Hematopoietic multipotent progenitor cell treated with erythropoietin and hydrocortisone succinate and interleukin-3 and kit ligand, for 6 days (in vitro differentiated cells): ENCODE data around the gene FADS6.
A peak's percentile ranks its signal among the peaks of the same experiment; 100 is the strongest.

Experiments
- DNase-seq: peaks from one replicate; pipeline ENCODE4 v3.0.0-alpha.2; 2015

FADS6 gene

GRCh38 chr17:74865504-74866197, 27.8 kb downstream of the FADS6 start:
- DNase-seq = no peak

DNA sequence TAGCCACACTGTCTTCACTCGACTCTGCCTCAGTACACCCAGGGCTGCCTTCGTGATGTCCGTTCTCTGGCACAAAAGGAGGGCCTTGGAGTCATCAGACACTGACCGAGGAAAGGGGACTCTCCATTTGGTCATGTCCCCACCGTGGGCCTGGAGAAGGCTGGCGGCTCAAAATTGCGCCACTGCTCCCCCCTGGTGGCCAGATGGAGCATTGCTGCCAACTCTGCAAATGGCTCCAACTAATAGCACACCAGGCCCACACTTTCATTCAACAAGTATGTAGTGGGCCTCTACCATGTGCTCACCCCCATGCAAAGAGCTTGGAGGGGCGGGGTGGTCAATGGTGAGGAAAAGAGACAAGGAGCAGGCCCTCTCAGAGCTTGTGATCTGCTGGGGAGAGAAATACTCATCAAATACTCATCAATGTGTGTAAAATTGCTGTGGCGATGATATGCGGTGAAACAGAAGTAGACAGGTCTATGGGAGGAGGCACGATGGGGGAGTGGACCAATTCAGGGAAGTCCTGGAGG, 28.5 kb downstream of the FADS6 start:
- DNase-seq = peak; percentile 77

- DNase-seq = no peak
Measured at GRCh38 chr17:74864297-74864865, 29.1 kb downstream of the FADS6 start.

GRCh38 chr17:74863420-74864296, 29.8 kb downstream of the FADS6 start:
- no peak for DNase-seq

GRCh38 chr17:74862919-74863318, 30.5 kb downstream of the FADS6 start:
- no peak for DNase-seq

DNA sequence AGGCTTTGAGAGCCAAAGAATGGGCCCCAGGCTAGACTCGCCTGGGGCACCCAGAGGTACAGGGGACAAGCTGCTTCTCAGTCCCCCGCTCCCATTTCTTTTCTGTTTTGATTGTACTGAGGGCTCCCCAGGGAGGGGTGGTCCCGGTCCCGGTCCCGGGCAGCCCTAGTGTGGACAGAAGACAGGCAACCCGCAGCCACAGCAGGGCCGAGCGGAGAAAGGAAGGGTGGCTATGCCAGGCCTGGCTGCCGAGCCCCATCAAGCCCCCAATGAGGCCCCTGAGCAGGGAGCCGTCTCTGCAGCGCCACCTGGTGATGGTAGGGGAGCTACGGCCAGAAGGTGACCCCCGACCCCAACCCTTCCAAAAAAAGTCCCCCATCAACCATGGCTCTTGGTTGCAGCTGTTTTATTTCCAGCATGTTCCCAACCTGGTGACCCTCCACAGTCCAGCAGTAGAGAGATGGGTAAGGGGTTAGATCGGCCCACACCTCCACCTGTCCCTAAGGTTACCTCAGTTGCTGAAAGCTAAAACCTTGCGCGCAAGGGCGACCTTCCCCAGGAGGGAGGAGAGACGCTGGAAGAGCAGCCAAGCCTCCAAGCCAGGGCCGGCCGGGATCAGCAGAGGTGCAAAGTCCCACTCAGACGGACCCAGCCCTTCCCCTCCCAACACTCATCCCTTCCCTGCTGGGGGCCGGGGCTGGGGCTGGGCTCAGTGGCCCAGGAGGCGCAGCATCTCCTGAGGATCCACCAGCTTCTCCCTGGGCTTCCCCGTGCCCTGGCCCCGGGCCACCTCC, 31.1 kb downstream of the FADS6 start:
- peak; percentile 88 for DNase-seq

GRCh38 chr17:74861662-74862107, 31.7 kb downstream of the FADS6 start:
- DNase-seq = no peak

- no peak for DNase-seq
Measured at GRCh38 chr17:74860872-74861661, 32.4 kb downstream of the FADS6 start.

DNA sequence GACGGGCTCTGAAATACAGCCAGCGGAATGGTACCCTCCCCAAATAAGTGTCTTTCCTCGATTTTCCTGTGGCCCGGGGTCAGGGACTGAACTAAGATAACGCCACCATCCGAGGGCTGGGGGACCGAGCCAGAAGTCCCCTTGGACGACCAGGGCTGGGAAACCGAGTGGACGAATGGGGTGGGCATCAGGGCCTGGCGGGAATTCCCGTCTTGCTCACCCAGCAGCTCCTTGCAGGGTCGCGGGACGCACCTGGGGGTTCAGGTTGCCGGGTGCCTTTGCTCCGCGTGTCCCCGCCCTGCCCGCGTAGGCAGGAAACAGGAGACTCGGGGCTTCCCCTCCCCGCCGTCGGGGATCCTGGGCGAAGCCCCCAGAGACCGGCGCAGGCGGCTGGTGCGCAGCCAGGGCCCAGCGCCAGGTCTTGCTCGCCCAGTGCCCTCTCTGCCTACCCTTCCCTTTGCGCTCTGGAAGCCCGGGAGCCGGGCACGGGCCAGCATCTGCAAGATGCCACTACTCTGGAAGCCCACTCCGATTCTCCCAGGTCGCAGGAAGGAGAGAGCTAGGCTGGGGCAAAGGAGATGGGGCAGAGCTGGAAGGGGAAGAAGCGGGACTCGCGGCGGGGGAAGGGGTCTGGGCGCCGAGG, 33.1 kb downstream of the FADS6 start:
- DNase-seq = no peak

DNA sequence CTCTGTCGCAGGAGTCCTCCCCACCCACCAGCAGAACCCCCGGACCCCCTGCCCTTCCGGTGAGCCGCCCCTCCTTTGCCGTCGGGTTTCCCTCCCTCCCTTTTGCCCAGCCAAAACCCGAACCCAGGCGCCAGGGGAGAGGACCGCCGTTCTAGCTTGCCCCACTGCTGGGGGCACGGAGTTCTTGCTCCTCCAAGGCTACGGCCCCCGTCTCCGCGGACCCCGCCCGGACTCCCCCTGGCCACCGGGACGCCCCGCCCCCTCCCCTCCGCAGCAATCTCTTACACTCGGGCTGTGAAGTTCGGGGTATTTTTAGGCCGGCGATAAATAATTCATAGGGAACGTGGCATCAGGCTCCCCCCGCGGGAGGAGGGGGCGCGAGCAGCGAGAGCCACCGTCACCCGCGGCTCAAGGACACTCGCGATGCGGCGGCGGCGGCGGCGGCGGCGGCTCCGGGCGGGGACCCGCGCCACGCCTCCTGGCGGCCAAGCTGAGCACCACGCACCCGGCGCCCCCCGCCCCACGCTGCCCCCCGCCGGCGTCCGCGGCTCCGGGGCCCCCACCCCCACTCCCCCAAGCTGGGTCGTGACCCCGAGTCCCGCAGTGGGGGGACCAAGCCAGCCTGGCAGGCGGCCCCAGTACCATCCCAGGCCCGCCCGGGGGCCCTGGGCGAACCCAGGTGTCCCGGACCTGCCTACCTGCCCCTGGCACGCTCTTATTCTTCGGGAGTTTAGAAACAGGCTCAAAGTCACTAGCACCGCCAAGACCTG, 33.8 kb downstream of the FADS6 start, which contains the start of gene GRIN2C:
Gene GRIN2C, minus strand, starts transcription at position 427 of the 770 bp plus-strand sequence. CDS start 4,793 bp downstream, outside the sequence.
- DNase-seq = no peak

- DNase-seq = no peak
Measured at GRCh38 chr17:74858672-74859458, 34.6 kb downstream of the FADS6 start.

- DNase-seq = no peak
Measured at GRCh38 chr17:74857191-74857590, 36.2 kb downstream of the FADS6 start.

- no peak for DNase-seq
Measured at GRCh38 chr17:74856112-74856511, 37.3 kb downstream of the FADS6 start.

GRCh38 chr17:74855323-74855722, 38.1 kb downstream of the FADS6 start:
- no peak for DNase-seq

DNA sequence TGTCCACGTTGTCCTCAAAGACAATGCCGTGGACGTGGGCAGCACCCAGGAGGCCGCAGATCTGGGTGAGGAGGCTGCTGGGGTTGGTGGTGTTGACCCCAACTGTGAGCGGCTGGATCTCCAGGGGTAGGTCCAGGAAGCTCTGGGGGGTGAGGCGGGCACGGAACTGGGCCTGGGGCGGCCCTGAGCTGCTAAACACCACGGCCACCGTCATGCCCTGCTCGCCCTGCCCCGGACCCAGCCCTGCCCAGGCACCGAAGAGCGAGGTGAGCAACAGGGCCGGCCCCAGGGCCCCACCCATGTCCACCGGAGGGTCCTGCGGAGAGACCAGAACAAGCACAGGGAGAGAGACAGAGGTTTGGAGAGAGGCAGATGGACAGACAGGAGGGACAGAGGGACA, 38.6 kb downstream of the FADS6 start:
- no peak for DNase-seq

GRCh38 chr17:74853669-74854068, 39.8 kb downstream of the FADS6 start:
- no peak for DNase-seq

DNA sequence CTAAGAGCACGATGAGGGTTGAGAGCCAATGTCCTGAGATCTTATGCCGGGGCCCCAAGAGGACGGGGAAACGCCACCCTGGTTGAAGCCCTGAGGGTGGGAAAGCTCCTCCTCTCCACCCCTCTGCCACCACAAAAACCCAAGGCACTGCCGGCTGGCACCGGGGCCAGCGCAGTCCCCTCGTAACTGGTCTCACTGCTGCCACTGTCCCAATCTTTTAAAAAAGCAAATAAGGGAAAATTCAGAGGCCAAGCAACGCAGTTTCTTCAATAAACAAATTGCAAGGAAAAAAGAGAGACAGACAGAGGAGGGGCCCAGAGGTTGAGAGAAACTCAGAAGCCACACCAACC, 40.4 kb downstream of the FADS6 start:
- DNase-seq = no peak

GRCh38 chr17:74852237-74853047, 41.0 kb downstream of the FADS6 start:
- peak; percentile 62 for DNase-seq
